DMS53 treated with DMSO at 0.1 percent for 48 hours (cell line): ENCODE results near the gene ATG101.

Experiments used
- DNase-seq: peaks from one replicate; lab custom pipeline; 2025; ENCODE audit not compliant: unreplicated experiment; lab: John Stamatoyannopoulos, UW

Gene ATG101

GRCh38 chr12:52041695-52042123 is 28.1 kb upstream of the ATG101 start:
- DNase-seq, result no peak

- peak; percentile 19 for DNase-seq
These were observed 26.9 kb upstream of the ATG101 start for GRCh38 chr12:52042706-52043385.

GRCh38 chr12:52043386-52044212 is 26.2 kb upstream of the ATG101 start:
- DNase-seq, result no peak

- DNase-seq, result no peak
These were observed 25.3 kb upstream of the ATG101 start for GRCh38 chr12:52044292-52044983.

- DNase-seq, result no peak
These were observed 24.0 kb upstream of the ATG101 start for GRCh38 chr12:52045794-52046199.

GRCh38 chr12:52046859-52047258 is 22.9 kb upstream of the ATG101 start:
- DNase-seq, result no peak

- DNase-seq, result no peak
These were observed 20.5 kb upstream of the ATG101 start for GRCh38 chr12:52049286-52049685.

GRCh38 chr12:52049688-52050087 is 20.1 kb upstream of the ATG101 start:
- no peak for DNase-seq

GRCh38 chr12:52050116-52050757 is 19.5 kb upstream of the ATG101 start:
- DNase-seq, result peak; percentile 34

GRCh38 chr12:52050758-52051541 is 18.8 kb upstream of the ATG101 start, which contains the start of gene NR4A1:
Gene NR4A1 (plus strand): TSS chr12:52051442. CDS start chr12:52054329, 2,887 bp downstream.
- peak; percentile 86 for DNase-seq

- DNase-seq, result peak; percentile 37
These were observed 17.2 kb upstream of the ATG101 start for GRCh38 chr12:52052468-52053186.

GRCh38 chr12:52053536-52054209 is 16.1 kb upstream of the ATG101 start:
- no peak for DNase-seq

- DNase-seq, result no peak
These were observed 15.4 kb upstream of the ATG101 start for GRCh38 chr12:52054231-52054832.

- DNase-seq, result no peak
These were observed 14.7 kb upstream of the ATG101 start for GRCh38 chr12:52054833-52055730.

GRCh38 chr12:52055731-52056711 is 13.8 kb upstream of the ATG101 start:
- no peak for DNase-seq

- no peak for DNase-seq
These were observed 12.8 kb upstream of the ATG101 start for GRCh38 chr12:52056801-52057637.
